ENCODE data around the gene CTNNA1.
"Not testable (repeated sequence)": the region's sequence is repeated elsewhere in the genome, so short reads cannot be mapped to it uniquely, and the experiment has no call there.

The CTNNA1 gene, protein sequence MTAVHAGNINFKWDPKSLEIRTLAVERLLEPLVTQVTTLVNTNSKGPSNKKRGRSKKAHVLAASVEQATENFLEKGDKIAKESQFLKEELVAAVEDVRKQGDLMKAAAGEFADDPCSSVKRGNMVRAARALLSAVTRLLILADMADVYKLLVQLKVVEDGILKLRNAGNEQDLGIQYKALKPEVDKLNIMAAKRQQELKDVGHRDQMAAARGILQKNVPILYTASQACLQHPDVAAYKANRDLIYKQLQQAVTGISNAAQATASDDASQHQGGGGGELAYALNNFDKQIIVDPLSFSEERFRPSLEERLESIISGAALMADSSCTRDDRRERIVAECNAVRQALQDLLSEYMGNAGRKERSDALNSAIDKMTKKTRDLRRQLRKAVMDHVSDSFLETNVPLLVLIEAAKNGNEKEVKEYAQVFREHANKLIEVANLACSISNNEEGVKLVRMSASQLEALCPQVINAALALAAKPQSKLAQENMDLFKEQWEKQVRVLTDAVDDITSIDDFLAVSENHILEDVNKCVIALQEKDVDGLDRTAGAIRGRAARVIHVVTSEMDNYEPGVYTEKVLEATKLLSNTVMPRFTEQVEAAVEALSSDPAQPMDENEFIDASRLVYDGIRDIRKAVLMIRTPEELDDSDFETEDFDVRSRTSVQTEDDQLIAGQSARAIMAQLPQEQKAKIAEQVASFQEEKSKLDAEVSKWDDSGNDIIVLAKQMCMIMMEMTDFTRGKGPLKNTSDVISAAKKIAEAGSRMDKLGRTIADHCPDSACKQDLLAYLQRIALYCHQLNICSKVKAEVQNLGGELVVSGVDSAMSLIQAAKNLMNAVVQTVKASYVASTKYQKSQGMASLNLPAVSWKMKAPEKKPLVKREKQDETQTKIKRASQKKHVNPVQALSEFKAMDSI

DNA sequence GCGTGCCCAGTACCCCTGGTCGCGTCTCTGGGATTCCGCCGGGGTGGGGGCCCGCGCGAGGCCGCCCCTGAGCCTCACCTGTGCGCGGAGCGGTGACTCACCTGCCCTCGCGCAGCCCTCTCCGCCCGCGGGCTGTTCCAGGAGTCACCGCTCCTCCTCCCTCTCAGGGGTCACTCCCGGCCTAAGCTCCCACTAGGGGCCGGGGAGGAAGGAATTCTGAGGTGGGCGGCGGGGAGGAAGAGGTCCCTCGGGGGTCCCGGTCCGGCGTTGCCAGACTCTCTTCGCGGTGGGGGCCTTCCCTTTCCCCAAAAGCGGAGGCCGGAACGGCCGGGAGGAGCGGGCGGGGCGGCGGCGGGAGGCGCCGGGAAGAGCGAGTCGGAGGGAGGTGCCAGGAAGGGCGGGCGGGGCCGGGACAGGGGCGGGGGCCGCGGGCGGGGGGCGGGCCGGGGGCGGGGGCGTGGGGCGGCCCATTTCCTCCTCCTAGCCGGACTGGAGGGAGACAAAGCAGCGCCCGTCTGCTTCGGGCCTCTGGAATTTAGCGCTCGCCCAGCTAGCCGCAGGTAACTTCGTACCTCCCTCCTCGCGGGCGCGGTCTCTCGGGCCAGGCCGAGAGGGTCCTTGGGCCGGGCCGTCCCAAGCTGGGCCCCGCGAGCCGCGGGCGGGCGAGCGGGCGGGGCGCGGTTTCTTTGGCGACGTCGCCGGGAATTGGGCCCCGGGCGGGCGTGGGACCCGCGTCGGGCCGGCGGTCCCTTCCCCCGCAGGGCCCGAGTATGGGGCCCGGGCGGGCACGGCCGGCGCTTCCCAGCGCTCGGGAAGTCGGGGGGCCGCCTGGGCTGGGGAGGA lies at the start of gene CTNNA1:
Gene CTNNA1 (plus strand): TSS at position 475 of the 843 bp plus-strand sequence. CDS start 28,500 bp downstream, outside the sequence.
- DNase-seq (ENCODE audit: low read depth in 4 of 4, low spot score in 1 of 4) = peak; percentile 20 to 52 (median 32)

GRCh38 chr5:138703777-138704176 lies 49.4 kb upstream of the CTNNA1 start:
- not testable (repeated sequence) for DNase-seq (ENCODE audit: low read depth in 4 of 4, low spot score in 1 of 4)

GRCh38 chr5:138705007-138705406 lies 48.2 kb upstream of the CTNNA1 start:
- no peak for DNase-seq (ENCODE audit: low read depth in 4 of 4, low spot score in 1 of 4)

- no peak for DNase-seq (ENCODE audit: low read depth in 4 of 4, low spot score in 1 of 4)
Measured at GRCh38 chr5:138705567-138705966, 47.7 kb upstream of the CTNNA1 start.

- no peak for DNase-seq (ENCODE audit: low read depth in 4 of 4, low spot score in 1 of 4)
Measured at GRCh38 chr5:138706655-138707480, 46.4 kb upstream of the CTNNA1 start.

DNA sequence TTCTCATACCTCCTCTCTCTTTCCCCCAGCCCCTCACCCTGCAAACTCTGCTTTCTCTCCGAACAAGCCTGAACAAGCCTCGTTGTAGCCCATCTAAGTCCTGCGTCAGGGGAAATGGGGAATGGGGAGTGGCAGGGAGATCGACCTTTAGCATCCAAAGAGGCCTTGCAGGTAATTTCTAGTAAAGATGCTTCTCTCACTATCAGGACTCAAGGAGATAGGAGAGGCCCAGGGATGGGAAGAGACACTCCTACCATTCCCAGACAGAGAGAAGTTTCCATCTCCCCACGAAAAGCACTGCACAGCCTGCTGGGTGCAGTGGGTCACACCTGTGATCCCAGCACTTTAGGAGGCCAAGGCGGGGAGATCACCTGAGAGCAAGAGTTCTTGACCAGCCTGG lies 44.4 kb upstream of the CTNNA1 start:
- no peak for DNase-seq (ENCODE audit: low read depth in 4 of 4, low spot score in 1 of 4)

GRCh38 chr5:138709202-138709601 lies 44.0 kb upstream of the CTNNA1 start:
- DNase-seq (ENCODE audit: low read depth in 4 of 4, low spot score in 1 of 4) = no peak

DNA sequence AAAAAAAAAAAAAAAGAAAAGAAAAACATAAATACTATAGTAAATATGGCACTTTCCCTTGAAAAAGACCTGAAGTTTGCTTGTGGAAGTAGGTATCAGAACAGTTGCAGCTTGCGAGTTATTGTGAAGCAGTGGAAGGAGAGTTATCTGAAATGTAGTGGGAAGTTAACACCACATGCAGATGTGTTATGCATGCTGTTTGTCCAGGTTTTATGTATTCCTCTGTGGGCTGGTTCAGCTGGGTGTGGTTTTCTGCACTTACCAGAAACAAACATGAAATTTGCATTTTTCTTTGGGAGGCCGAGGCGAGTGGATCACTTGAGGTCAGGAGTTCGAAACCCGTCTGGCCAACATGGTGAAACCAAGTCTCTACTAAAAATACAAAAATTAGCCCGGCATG lies 42.1 kb upstream of the CTNNA1 start:
- DNase-seq (ENCODE audit: low read depth in 4 of 4, low spot score in 1 of 4) = no peak

DNA sequence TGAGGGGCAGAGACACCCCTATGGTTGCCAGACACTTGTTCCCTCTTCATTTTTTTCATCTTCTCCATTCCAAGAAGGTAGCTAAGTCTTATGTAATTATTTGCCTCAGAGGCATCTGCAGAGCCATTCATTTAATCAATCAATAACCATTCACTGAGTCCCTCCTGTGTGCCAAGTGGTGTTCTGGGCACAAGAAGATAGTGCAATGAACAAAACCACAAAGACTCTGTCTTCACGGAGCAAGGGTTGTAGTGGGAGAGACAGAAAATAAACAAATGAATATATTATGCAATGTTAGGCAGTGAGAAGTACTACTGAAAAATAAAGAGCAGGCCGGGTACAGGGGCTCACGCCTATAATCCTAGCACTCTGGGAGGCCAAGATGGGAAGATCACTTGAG lies 41.4 kb upstream of the CTNNA1 start:
- DNase-seq (ENCODE audit: low read depth in 4 of 4, low spot score in 1 of 4) = no peak

- DNase-seq (ENCODE audit: low read depth in 4 of 4, low spot score in 1 of 4) = no peak
Measured at GRCh38 chr5:138712324-138712723, 40.9 kb upstream of the CTNNA1 start.

- DNase-seq (ENCODE audit: low read depth in 4 of 4, low spot score in 1 of 4) = no peak
Measured at GRCh38 chr5:138712791-138713190, 40.4 kb upstream of the CTNNA1 start.

GRCh38 chr5:138713247-138713646 lies 40.0 kb upstream of the CTNNA1 start:
- DNase-seq (ENCODE audit: low read depth in 4 of 4, low spot score in 1 of 4) = no peak

DNA sequence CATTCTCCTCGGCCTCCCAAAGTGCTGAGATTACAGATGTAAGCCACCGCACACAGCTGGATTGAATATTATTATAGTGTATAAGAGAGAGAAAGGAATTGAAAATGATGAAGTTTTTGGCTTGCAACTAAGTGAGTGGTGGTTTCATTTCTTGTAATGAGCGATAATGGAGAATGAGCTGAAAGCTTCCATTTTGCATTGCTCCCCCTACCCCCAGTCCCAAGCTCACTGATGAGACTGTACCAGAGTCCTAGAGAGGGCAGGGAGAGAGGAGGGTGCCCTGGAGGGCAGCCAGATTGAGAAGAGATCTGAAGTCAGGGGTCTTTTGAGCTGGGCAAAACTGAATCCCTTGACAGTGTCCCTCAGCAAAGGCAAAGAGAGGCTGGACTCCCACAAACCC lies 38.5 kb upstream of the CTNNA1 start:
- DNase-seq (ENCODE audit: low read depth in 4 of 4, low spot score in 1 of 4) = no peak

GRCh38 chr5:138715931-138716432 lies 37.2 kb upstream of the CTNNA1 start:
- DNase-seq (ENCODE audit: low read depth in 4 of 4, low spot score in 1 of 4) = not testable (repeated sequence)

- no peak for DNase-seq (ENCODE audit: low read depth in 4 of 4, low spot score in 1 of 4)
Measured at GRCh38 chr5:138716456-138716924, 36.7 kb upstream of the CTNNA1 start.

GRCh38 chr5:138717399-138717798 lies 35.8 kb upstream of the CTNNA1 start:
- no peak for DNase-seq (ENCODE audit: low read depth in 4 of 4, low spot score in 1 of 4)

- DNase-seq (ENCODE audit: low read depth in 4 of 4, low spot score in 1 of 4) = no peak
Measured at GRCh38 chr5:138719811-138720210, 33.4 kb upstream of the CTNNA1 start.

DNA sequence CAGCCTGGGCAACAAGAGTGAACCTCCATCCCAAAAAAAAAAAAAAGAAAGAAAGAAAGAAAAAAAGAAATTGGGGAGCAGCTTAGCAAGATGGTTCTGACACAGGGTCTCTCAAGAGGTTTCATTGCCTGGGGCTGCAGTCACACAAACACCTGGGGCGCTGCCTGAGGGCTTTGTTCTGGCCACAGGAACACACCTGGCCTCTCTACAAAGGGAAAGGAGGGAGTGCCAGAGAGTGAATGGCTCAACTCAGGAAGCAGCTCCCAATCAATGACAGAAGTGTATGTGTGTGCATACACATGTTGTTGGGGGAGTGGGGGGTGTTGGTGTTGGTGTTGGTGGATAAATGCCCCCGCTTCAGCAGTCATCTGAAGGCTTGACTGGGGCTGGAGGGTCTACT lies 32.4 kb upstream of the CTNNA1 start:
- no peak for DNase-seq (ENCODE audit: low read depth in 4 of 4, low spot score in 1 of 4)

GRCh38 chr5:138721979-138722378 lies 31.2 kb upstream of the CTNNA1 start:
- no peak for DNase-seq (ENCODE audit: low read depth in 4 of 4, low spot score in 1 of 4)
